HG02759 (cell line): Measurements from ENCODE around the gene SMCO3.

Experiments used
- ATAC-seq: cut with Tn5 transposase; IDR thresholded peaks from one replicate; pipeline ENCODE4 v1.9.1; 2021; ENCODE audit warnings: mild to moderate bottlenecking, moderate library complexity; ENCODE audit not compliant: unreplicated experiment

The SMCO3 gene

GRCh38 chr12:14828892-14829291 is 14.9 kb upstream of the SMCO3 start:
- peak; percentile 92 for ATAC-seq

- no peak for ATAC-seq
Measured at GRCh38 chr12:14827043-14827442, 13.1 kb upstream of the SMCO3 start.

DNA sequence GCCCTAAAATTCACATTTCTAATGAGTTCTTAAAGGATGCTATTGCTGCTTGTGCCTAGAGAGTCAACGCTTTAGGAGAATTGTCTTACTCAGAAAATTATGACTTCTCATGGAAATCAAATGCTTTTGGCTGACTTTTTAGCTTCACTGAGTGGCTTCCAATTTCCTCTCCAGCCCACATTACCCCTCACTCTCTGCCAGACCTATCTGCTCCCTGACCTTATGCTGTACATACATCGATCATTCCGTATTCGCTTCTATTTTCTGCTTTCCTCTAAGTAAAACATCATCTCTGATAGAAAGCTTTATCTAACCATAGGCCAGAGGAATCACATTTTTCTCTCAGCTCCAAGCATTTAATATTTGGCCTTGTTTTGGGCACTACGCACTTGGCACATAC is 12.5 kb upstream of the SMCO3 start:
- ATAC-seq = no peak

DNA sequence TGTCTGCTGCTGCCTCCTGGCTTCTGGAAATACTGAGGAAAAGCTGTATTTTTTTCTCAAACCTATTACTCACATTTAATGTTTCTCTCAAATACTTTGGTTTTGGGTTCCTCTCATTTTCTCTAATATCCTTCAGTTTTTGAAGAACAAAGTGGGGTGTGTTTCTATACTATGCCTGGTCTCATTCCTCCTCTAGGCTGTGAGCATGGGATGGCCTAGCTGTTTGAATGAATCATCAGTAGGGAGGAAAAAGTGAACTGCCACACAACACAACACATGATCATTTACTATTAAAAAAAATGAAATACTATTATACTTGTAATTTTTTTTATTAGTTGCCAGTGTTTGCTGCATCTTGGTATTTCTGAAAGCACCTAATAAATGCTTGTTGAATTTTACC is 11.3 kb upstream of the SMCO3 start:
- no peak for ATAC-seq

GRCh38 chr12:14824012-14824634 is 10.1 kb upstream of the SMCO3 start:
- ATAC-seq = no peak

DNA sequence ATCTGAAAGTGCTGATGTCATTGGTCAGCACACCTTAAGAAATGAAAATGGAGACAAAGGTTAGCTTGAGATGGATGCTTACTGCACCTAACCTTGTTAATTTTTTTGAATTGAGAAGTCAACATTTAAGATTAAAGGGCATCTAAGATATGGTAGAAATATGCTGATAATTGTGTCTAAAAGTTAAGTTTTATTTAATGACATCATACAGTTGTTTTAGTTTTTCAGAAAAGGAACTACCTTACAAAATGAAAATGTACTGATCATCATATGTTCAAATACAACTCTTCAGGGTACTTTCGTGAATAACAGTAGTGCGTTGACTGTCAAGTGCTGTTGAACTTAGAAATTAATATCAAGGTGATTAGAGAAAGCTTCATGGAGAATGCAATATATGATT is 2.5 kb downstream of the SMCO3 start:
- no peak for ATAC-seq

GRCh38 chr12:14810953-14811483 is 3.0 kb downstream of the SMCO3 start:
- ATAC-seq = no peak

DNA sequence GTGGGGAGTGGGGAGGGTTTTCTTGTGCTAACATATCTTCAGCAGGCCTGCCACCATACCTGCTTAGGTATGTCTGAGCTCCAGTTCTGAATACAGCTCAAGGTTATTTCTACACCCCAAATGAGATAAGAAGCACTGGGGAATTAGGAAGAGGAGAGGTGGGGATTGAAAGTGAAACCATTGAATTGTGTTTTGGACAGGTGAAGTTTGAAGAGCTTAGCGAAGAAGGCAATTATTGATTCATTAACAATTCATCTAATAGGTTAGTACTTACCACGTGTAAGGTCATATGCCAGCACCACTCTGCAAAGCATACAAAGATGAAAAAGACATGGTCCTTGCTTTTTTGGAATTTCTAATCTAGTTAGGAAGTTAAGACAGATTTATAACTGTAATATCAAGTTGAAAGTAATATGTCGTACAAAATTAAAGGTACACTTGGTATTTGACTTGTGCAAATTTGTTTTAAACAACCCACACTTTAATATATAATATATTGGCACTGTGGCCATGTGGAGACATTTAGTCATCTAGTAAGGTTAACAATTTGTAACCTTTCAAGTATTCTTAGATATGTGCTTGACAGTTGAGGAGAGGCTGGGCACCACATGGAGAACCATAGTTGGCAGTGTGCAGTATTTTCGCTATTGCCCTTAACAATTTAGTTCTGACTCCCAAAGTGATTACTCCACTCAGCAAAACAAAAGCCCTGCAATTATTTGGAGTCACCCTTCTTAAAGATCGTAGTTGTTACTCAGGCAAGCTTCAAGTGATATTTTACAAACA is 3.6 kb downstream of the SMCO3 start:
- ATAC-seq = no peak

- peak; percentile 24 for ATAC-seq
Measured at GRCh38 chr12:14803830-14804160, 10.2 kb downstream of the SMCO3 start.

- ATAC-seq = peak; percentile 99
Measured at GRCh38 chr12:14803011-14803829, 10.8 kb downstream of the SMCO3 start, which contains the start of the genes C12orf60 and WBP11. C12orf60 (plus strand) TSS chr12:14803670; CDS start chr12:14822936, 19,266 bp downstream. WBP11 (minus strand) TSS chr12:14803478; CDS start chr12:14801383, 2,095 bp downstream.

DNA sequence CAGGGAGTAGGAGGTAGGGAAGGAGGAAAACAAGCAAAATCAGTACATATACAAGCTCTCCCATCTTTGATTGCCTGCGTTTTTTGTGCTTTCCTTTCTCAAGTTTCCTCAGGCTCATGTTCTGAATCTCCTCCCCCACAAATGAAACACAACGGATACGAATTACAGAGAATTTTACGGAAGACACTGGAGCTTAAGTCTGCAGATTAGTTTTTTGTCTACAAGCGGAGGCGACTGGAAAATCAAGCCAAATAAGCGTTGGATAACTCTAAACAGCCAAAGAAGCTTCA is 11.3 kb downstream of the SMCO3 start:
- no peak for ATAC-seq

- ATAC-seq = no peak
Measured at GRCh38 chr12:14802247-14802646, 11.7 kb downstream of the SMCO3 start.

DNA sequence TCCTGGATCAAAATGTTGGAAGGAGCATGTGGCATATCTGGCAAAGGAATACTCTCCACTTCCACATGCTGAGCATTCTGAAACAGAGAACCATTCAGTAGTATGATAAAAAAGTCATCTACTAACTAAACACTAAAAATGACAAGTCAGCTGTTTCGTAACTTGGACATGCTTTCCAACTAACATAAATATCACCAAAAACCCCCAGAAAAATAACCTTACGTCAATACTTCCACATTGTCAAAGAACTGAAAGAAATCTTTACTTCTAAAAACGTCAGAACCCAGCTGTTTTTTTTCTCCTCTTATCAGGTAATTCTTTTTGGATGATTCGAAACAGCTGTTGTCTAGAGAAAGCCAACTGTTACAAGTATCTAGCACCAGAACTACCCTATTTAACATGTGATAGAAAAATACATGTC is 18.9 kb downstream of the SMCO3 start:
- ATAC-seq = no peak

- no peak for ATAC-seq
Measured at GRCh38 chr12:14785568-14785967, 28.4 kb downstream of the SMCO3 start.

DNA sequence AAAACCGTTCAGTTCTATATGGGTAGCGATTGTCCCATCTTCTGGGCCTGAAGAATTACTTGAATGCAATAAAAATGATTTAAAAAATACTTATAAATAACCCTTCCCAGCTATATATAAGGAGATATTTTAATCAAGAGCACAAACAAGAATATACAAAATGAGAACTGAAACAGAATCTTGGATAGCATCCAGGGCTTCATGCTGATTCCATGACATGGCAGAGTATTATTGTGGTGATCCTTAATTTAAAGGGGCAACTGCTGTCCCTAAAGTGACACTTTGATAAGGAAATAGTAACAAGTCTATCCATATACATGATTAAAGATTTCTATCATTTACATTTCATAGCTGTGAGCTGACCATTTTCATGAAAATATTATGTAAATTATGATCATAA is 29.5 kb downstream of the SMCO3 start:
- no peak for ATAC-seq

- no peak for ATAC-seq
Measured at GRCh38 chr12:14782756-14783155, 31.2 kb downstream of the SMCO3 start.

GRCh38 chr12:14781563-14781962 is 32.4 kb downstream of the SMCO3 start:
- ATAC-seq = no peak

DNA sequence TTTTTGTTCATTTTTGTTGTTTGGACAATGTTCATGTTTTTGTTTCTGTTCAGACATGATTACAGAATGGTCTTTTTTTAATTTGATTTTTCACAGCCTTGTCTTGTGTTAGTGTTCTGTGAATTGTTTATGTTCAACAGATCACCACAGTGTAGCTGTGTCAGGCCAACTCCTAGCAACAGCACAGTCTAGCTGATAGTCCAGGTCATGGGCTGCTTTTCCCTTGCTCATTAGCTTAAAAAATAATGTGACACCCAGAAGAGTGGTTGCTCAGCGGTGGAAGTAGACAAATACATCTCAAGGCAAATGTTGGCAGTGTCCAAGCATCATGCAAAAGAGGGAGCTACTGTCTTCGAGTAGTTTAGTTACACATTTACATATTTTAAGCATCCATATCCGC is 33.1 kb downstream of the SMCO3 start:
- no peak for ATAC-seq

GRCh38 chr12:14779834-14780233 is 34.1 kb downstream of the SMCO3 start:
- no peak for ATAC-seq

DNA sequence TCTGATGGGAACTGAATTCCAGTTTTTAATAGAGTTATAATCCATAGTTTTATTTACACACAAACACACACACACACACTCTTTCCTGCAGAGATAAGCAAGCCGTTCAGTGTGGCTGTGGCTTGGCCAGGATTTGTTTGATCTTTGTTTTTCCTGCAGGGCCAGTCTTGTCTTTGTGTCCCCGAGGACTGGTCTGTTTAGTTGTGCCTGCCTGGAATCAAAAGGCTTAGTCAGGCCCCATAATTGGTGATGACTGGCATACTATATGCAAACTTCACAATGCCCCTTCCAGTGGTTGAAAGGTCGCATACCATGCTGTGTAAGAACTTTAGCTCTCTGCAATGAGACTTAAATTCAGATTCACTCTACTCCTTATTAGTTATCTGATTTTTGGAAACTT is 36.7 kb downstream of the SMCO3 start:
- ATAC-seq = no peak

- ATAC-seq = no peak
Measured at GRCh38 chr12:14776236-14776961, 37.6 kb downstream of the SMCO3 start.
